ENCODE measurements around the gene GABARAPL1. TPM values are rescaled to one million over a fixed set of nuclear protein-coding genes. Genes with fewer than 3 reads are reported as not detected.
A peak's percentile ranks its signal among the peaks of the same experiment; 100 is the strongest.

Gene GABARAPL1
- 100 to 1,000 TPM; 146 to 182 (median 155) TPM for total RNA-seq

- Histone ChIP-seq H3K27ac (peak within 1 kb of the TSS; percentile 99), H3K4me1 (no peaks in the 10 kb centered on the region), H3K4me3 (peak within 1 kb of the TSS; percentile 69 to 91 (median 82)), H3K9me3 (no peaks in the 10 kb centered on the region), H3K27me3 (no peaks in the 10 kb centered on the region), H3K36me3 (no peaks in the 10 kb centered on the region)
- TF ChIP-seq, protein P1, sequence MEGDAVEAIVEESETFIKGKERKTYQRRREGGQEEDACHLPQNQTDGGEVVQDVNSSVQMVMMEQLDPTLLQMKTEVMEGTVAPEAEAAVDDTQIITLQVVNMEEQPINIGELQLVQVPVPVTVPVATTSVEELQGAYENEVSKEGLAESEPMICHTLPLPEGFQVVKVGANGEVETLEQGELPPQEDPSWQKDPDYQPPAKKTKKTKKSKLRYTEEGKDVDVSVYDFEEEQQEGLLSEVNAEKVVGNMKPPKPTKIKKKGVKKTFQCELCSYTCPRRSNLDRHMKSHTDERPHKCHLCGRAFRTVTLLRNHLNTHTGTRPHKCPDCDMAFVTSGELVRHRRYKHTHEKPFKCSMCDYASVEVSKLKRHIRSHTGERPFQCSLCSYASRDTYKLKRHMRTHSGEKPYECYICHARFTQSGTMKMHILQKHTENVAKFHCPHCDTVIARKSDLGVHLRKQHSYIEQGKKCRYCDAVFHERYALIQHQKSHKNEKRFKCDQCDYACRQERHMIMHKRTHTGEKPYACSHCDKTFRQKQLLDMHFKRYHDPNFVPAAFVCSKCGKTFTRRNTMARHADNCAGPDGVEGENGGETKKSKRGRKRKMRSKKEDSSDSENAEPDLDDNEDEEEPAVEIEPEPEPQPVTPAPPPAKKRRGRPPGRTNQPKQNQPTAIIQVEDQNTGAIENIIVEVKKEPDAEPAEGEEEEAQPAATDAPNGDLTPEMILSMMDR (IDR thresholded peaks at IDR 0.05), result peak; percentile 9 to 15 (median 11)
- TF ChIP-seq POLR2AphosphoS5 (IDR thresholded peaks at IDR 0.05) (peak in 1 of 3 donors; percentile 46), POLR2A (IDR thresholded peaks at IDR 0.05) (peak; percentile 68)
- peak; percentile 84 to 85 for DNase-seq (ENCODE audit: low spot score in 2 of 2)
- intact Hi-C loops (cut with DNase I; ENCODE audit: low total_unique reads), result no loop called here
These were observed at the start of gene GABARAPL1 for GRCh38 chr12:10212739-10213131. GABARAPL1 (plus strand) TSS chr12:10212877; CDS start chr12:10213130, 253 bp downstream.

GRCh38 chr12:10163084-10163483 lies 49.6 kb upstream of the GABARAPL1 start:
- Histone ChIP-seq H3K4me1 (no peaks in the 10 kb centered on the region), H3K27ac (no peak overlapping the region), H3K4me3 (no peak overlapping the region), H3K27me3 (no peaks in the 10 kb centered on the region), H3K36me3 (no peaks in the 10 kb centered on the region), H3K9me3 (no peaks in the 10 kb centered on the region)
- no peak for DNase-seq (ENCODE audit: low spot score in 2 of 2)
- no peak for TF ChIP-seq POLR2A (IDR thresholded peaks at IDR 0.05)
- intact Hi-C loops (cut with DNase I; ENCODE audit: low total_unique reads), result no loop called here

DNA sequence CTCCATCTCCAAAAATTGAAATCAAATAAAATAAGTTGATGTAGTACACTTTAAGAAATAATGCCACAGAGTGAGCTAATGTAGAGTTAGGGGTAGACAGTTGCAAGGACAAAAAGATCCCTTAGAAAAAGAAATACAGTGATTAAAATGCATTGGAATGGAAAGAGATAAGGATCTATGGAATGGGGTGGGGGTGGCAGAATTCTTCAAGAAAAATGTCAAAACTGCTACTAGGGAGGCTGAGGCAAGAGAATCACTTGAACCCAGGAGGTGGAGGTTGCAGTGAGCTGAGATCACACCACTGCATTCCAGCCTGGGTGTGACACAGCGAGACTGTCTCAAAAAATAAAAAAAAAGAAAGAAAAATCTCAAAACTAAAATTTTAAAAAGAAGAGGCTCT lies 47.3 kb upstream of the GABARAPL1 start:
- Histone ChIP-seq H3K4me3 (no peak overlapping the region), H3K27ac (no peak overlapping the region), H3K27me3 (no peaks in the 10 kb centered on the region), H3K9me3 (no peaks in the 10 kb centered on the region), H3K4me1 (no peaks in the 10 kb centered on the region), H3K36me3 (no peaks in the 10 kb centered on the region)
- no peak for TF ChIP-seq POLR2A (IDR thresholded peaks at IDR 0.05)
- no peak for TF ChIP-seq POLR2AphosphoS5 (IDR thresholded peaks at IDR 0.05)
- TF ChIP-seq, protein P1 (IDR thresholded peaks at IDR 0.05), result no peak
- intact Hi-C loops (cut with DNase I; ENCODE audit: low total_unique reads), result no loop called here
- no peak for DNase-seq (ENCODE audit: low spot score in 2 of 2)

GRCh38 chr12:10167599-10167998 lies 45.1 kb upstream of the GABARAPL1 start:
- H3K9me3 ChIP-seq, result no peaks in the 10 kb centered on the region
- DNase-seq (ENCODE audit: low spot score in 2 of 2), result no peak
- no peaks in the 10 kb centered on the region for H3K36me3 ChIP-seq
- no peaks in the 10 kb centered on the region for H3K27me3 ChIP-seq
- intact Hi-C loops (cut with DNase I; ENCODE audit: low total_unique reads), result no loop called here
- H3K27ac ChIP-seq, result no peak overlapping the region
- H3K4me1 ChIP-seq, result no peaks in the 10 kb centered on the region
- TF ChIP-seq POLR2A (IDR thresholded peaks at IDR 0.05) (no peak), POLR2AphosphoS5 (IDR thresholded peaks at IDR 0.05) (no peak)
- TF ChIP-seq, protein P1 (IDR thresholded peaks at IDR 0.05), result no peak
- H3K4me3 ChIP-seq, result no peak overlapping the region

DNA sequence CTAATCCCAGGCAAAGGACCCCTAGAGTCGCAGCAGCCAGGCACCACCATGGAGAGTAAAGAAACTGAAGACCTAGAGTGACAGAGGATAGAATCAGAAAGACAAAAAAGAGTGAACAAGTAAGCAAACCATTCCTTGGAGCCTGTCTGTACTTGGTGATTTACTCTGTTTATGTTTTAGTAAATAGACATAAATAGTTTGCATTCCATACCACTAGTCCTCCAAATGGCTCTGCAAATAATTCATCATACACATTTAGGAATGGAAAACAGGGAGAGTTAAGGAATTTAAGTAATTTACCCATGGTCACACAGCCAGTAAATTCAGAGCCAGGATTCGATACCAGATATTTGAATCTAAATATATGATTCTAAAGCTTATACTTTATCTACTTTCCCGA lies 43.6 kb upstream of the GABARAPL1 start:
- no peak overlapping the region for H3K4me3 ChIP-seq
- intact Hi-C loops (cut with DNase I; ENCODE audit: low total_unique reads), result no loop called here

More for the DNA sequence above, 43.6 kb upstream of the GABARAPL1 start:
- Histone ChIP-seq H3K4me1 (no peaks in the 10 kb centered on the region), H3K27ac (no peak overlapping the region), H3K27me3 (no peaks in the 10 kb centered on the region), H3K36me3 (no peaks in the 10 kb centered on the region), H3K9me3 (no peaks in the 10 kb centered on the region)
- DNase-seq (ENCODE audit: low spot score in 2 of 2), result no peak
- TF ChIP-seq POLR2A (IDR thresholded peaks at IDR 0.05), result no peak
- no peak for TF ChIP-seq POLR2AphosphoS5 (IDR thresholded peaks at IDR 0.05)
- TF ChIP-seq, protein P1 (IDR thresholded peaks at IDR 0.05), result no peak
